ENCODE data around the gene SPAST. TPM values are rescaled to one million over a fixed set of nuclear protein-coding genes. Genes with fewer than 3 reads are reported as not detected.
"Not testable (repeated sequence)": the region's sequence is repeated elsewhere in the genome, so short reads cannot be mapped to it uniquely, and the experiment has no call there.

The SPAST gene
- total and polyA plus RNA-seq, 4 donors = 3.9 to 18.2 (median 9.2) TPM

- no peaks in the 10 kb centered on the region for H3K4me1 ChIP-seq (ENCODE audit: control insufficient read depth in 1 of 2, insufficient read depth in 2 of 2, low read length in 2 of 2)
- ATAC-seq (ENCODE audit: low FRiP score) (no peak), DNase-seq (no peak)
- no peaks in the 10 kb centered on the region for H3K9me3 ChIP-seq (ENCODE audit: control insufficient read depth, low read length)
- H3K4me3 ChIP-seq (ENCODE audit: low read length in 2 of 2) = no peak overlapping the region
- no peak overlapping the region for H3K27ac ChIP-seq (ENCODE audit: low read depth in 1 of 2, low read length in 2 of 2)
- intact Hi-C loops (cut with DNase I) = no loop called here
- 86 to 94% methylated on average over 6 of the region's 6 CpGs for WGBS, 2 donors
- peaks cover 0 to 3% of the 10 kb centered on the region in 2 donors for H3K36me3 ChIP-seq (ENCODE audit: control insufficient read depth in 1 of 2, insufficient read depth in 2 of 2, low read length in 1 of 2)
- H3K27me3 ChIP-seq (ENCODE audit: control insufficient read depth in 1 of 2, insufficient read depth in 2 of 2, low read length in 1 of 2) = no peaks in the 10 kb centered on the region
Observed at GRCh38 chr2:32189011-32189410, 125.7 kb downstream of the SPAST start.

- no peaks in the 10 kb centered on the region for H3K4me1 ChIP-seq (ENCODE audit: control insufficient read depth in 1 of 2, insufficient read depth in 2 of 2, low read length in 2 of 2)
- no peak overlapping the region for H3K4me3 ChIP-seq (ENCODE audit: low read length in 2 of 2)
- DNase-seq (no peak), ATAC-seq (ENCODE audit: low FRiP score) (no peak)
- H3K36me3 ChIP-seq (ENCODE audit: control insufficient read depth in 1 of 2, insufficient read depth in 2 of 2, low read length in 1 of 2) = no peaks in the 10 kb centered on the region
- intact Hi-C loops (cut with DNase I) = no loop called here
- H3K27me3 ChIP-seq (ENCODE audit: control insufficient read depth in 1 of 2, insufficient read depth in 2 of 2, low read length in 1 of 2) = no peaks in the 10 kb centered on the region
- WGBS, 2 donors = 84 to 88% methylated on average over 1 of the region's 1 CpG
- no peak overlapping the region for H3K27ac ChIP-seq (ENCODE audit: low read depth in 1 of 2, low read length in 2 of 2)
- H3K9me3 ChIP-seq (ENCODE audit: control insufficient read depth, low read length) = no peaks in the 10 kb centered on the region
Observed at GRCh38 chr2:32192418-32192817, 129.1 kb downstream of the SPAST start.

- intact Hi-C loops (cut with DNase I) = no loop called here
- Histone ChIP-seq H3K36me3 (ENCODE audit: control insufficient read depth in 1 of 2, insufficient read depth in 2 of 2, low read length in 1 of 2) (peaks cover 0 to 11% of the 10 kb centered on the region in 2 donors), H3K27ac (ENCODE audit: low read depth in 1 of 2, low read length in 2 of 2) (no peak overlapping the region), H3K4me3 (ENCODE audit: low read length in 2 of 2) (no peak overlapping the region), H3K4me1 (ENCODE audit: control insufficient read depth in 1 of 2, insufficient read depth in 2 of 2, low read length in 2 of 2) (no peaks in the 10 kb centered on the region), H3K27me3 (ENCODE audit: control insufficient read depth in 1 of 2, insufficient read depth in 2 of 2, low read length in 1 of 2) (no peaks in the 10 kb centered on the region), H3K9me3 (ENCODE audit: control insufficient read depth, low read length) (no peaks in the 10 kb centered on the region)
- DNase-seq (no peak), ATAC-seq (ENCODE audit: low FRiP score) (no peak)
- 73 to 75% methylated on average over 1 of the region's 1 CpG for WGBS, 2 donors
Observed at GRCh38 chr2:32200814-32201213, 137.5 kb downstream of the SPAST start.

- H3K9me3 ChIP-seq (ENCODE audit: control insufficient read depth, low read length); H3K4me1 ChIP-seq (ENCODE audit: control insufficient read depth in 1 of 2, insufficient read depth in 2 of 2, low read length in 2 of 2); ATAC-seq (ENCODE audit: low FRiP score); H3K27me3 ChIP-seq (ENCODE audit: control insufficient read depth in 1 of 2, insufficient read depth in 2 of 2, low read length in 1 of 2); intact Hi-C loops (cut with DNase I); H3K4me3 ChIP-seq (ENCODE audit: low read length in 2 of 2); H3K27ac ChIP-seq (ENCODE audit: low read depth in 1 of 2, low read length in 2 of 2); DNase-seq: not testable (repeated sequence)
- peaks cover 0 to 11% of the 10 kb centered on the region in 2 donors for H3K36me3 ChIP-seq (ENCODE audit: control insufficient read depth in 1 of 2, insufficient read depth in 2 of 2, low read length in 1 of 2)
- WGBS, 2 donors = 95 to 96% methylated on average over 3 of the region's 3 CpGs
Observed at GRCh38 chr2:32203428-32203827, 140.1 kb downstream of the SPAST start.

Other genes starting within 250 kb of the SPAST start
- gene MEMO1, start 52.5 kb upstream of the SPAST start, total RNA-seq = 10 to 100 TPM; 33.6 to 36.2 TPM
- 10 to 100 TPM; 26.5 to 28.5 TPM for gene MEMO1, start 52.5 kb upstream of the SPAST start, polyA plus RNA-seq
- gene DPY30, start 23.8 kb upstream of the SPAST start, total RNA-seq = 10 to 100 TPM; 38.4 to 47.5 TPM
- 100 to 1,000 TPM in 1 of 2 donors, 10 to 100 TPM in 1; 79.4 to 131 TPM for gene DPY30, start 23.8 kb upstream of the SPAST start, polyA plus RNA-seq
- 10 to 100 TPM; 20.8 to 21.6 TPM for gene SLC30A6, start 102.3 kb downstream of the SPAST start, total RNA-seq
- gene SLC30A6, start 102.3 kb downstream of the SPAST start, polyA plus RNA-seq = 1 to 10 TPM; 3.0 to 7.1 TPM
- 1 to 10 TPM; 3.7 to 4.2 TPM for gene NLRC4, start 201.3 kb downstream of the SPAST start, total RNA-seq
- 1 to 10 TPM in 1 of 2 donors, under 1 TPM in 1; 0.26 to 2.3 TPM for gene NLRC4, start 201.3 kb downstream of the SPAST start, polyA plus RNA-seq
- 10 to 100 TPM; 35.4 to 57.9 TPM for gene YIPF4, start 214.3 kb downstream of the SPAST start, total RNA-seq
- 10 to 100 TPM; 14.9 to 23.1 TPM for gene YIPF4, start 214.3 kb downstream of the SPAST start, polyA plus RNA-seq

Data from aorta (tissue), 5 donors.